DND-41 (cell line): ENCODE results near the gene NIPAL3.

ENCODE experiments used
- ATAC-seq: fragments of 200-7000 bp; cut with Tn5 transposase; 3 replicates; pipeline ENCODE4 v1.9.1; 2021; ENCODE audit warnings: low read depth; ENCODE audit not compliant: insufficient read depth
- DNase-seq: peaks from one replicate; pipeline ENCODE4 v3.0.0-alpha.2; 2020
- H2AFZ ChIP-seq: 2 replicates; pipeline ENCODE4 v1.6.0; 2012; ENCODE audit warnings: low read depth, low read length
- H3K27ac ChIP-seq: 2 replicates; pipeline ENCODE4 v1.5.1; 2012; ENCODE audit warnings: low read length, inconsistent platforms
- H3K27me3 ChIP-seq: fragments of 200-600 bp; sonication (generic); 2 replicates; pipeline ENCODE4 v1.6.0; 2012; ENCODE audit warnings: low read length, mild to moderate bottlenecking, inconsistent platforms; ENCODE audit not compliant: insufficient read depth, poor library complexity
- H3K36me3 ChIP-seq: 2 replicates; pipeline ENCODE4 v1.5.1; 2012; ENCODE audit warnings: low read length, inconsistent platforms; ENCODE audit not compliant: insufficient read depth
- H3K4me1 ChIP-seq: 2 replicates; pipeline ENCODE4 v1.5.1; 2012; ENCODE audit warnings: mild to moderate bottlenecking, low read length; ENCODE audit not compliant: insufficient read depth
- H3K4me2 ChIP-seq: 2 replicates; pipeline ENCODE4 v1.6.0; 2012; ENCODE audit warnings: mild to moderate bottlenecking, moderate library complexity, low read length, inconsistent platforms; ENCODE audit not compliant: insufficient read depth
- H3K4me3 ChIP-seq, 2 experiments: fragments of 200-600 bp in 1 of 2; shearing (Covaris generic) in 1 of 2; 2 replicates each; pipeline ENCODE4 v1.5.1; 2012 to 2016; ENCODE audit warnings: inconsistent platforms in 2 of 2, low read length in 2 of 2, mild to moderate bottlenecking in 2 of 2, low read depth in 1 of 2, moderate library complexity in 1 of 2
- H3K79me2 ChIP-seq: 2 replicates; pipeline ENCODE4 v1.6.0; 2012; ENCODE audit warnings: low read length, inconsistent platforms; ENCODE audit not compliant: insufficient read depth
- H3K9ac ChIP-seq: 2 replicates; pipeline ENCODE4 v1.6.0; 2012; ENCODE audit warnings: low read depth, mild to moderate bottlenecking, inconsistent platforms, low read length, moderate library complexity
- H3K9me3 ChIP-seq: 2 replicates; pipeline ENCODE4 v1.5.1; 2012; ENCODE audit warnings: low read length, moderate library complexity, mild to moderate bottlenecking, inconsistent platforms; ENCODE audit not compliant: insufficient read depth, severe bottlenecking
- H4K20me1 ChIP-seq: 2 replicates; pipeline ENCODE4 v1.6.0; 2012; ENCODE audit warnings: low read length; ENCODE audit not compliant: insufficient read depth
- EZH2 ChIP-seq: IDR thresholded peaks from 3 replicates; pipeline ENCODE4 v1.6.1; 2012; ENCODE audit warnings: borderline replicate concordance, low read depth, mild to moderate bottlenecking, moderate library complexity, low read length, inconsistent platforms; ENCODE audit not compliant: severe bottlenecking
- TF ChIP-seq, protein P1 (sequence below): IDR thresholded peaks from 2 replicates; pipeline ENCODE4 v1.5.1; 2012; ENCODE audit warnings: borderline replicate concordance, low read length, moderate library complexity, mild to moderate bottlenecking; ENCODE audit not compliant: poor library complexity, severe bottlenecking; ENCODE audit errors: extremely low read depth

Gene NIPAL3

DNA sequence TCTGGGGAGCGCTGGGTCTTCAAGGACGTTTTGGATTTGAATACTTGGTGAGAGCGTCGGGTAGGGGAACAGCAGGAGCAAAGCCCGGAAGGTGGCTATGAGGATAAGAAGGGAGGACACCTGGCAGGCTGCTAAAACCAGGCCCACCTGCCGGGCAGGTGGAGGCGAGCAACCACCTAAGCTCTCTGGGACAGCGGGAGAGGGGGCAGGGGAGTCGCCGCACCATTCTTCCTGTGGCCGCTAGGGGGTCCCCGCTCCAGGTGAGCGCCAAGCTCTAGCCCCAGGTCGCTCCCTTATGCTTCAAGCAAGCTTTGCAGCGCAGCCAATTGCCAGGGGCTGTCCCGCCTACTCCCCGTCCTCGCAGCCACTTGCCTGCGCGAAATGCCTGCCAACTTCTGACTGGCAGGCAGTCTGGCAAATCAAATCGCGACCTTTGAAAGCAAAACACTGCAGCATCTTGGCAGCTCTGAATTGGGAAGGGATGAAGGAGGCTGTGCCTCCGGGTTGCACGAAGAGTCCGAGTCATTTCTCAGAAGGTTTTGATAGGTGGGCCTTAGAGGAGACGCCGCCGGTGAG, at the start of gene NIPAL3:
NIPAL3 (plus strand) TSS at position 469 of the 576 bp plus-strand sequence. CDS start 3,746 bp downstream, outside the sequence.
- peak within 1 kb of the TSS; percentile 55 for H3K9ac ChIP-seq
- no peak for TF ChIP-seq EZH2
- TF ChIP-seq, protein P1, sequence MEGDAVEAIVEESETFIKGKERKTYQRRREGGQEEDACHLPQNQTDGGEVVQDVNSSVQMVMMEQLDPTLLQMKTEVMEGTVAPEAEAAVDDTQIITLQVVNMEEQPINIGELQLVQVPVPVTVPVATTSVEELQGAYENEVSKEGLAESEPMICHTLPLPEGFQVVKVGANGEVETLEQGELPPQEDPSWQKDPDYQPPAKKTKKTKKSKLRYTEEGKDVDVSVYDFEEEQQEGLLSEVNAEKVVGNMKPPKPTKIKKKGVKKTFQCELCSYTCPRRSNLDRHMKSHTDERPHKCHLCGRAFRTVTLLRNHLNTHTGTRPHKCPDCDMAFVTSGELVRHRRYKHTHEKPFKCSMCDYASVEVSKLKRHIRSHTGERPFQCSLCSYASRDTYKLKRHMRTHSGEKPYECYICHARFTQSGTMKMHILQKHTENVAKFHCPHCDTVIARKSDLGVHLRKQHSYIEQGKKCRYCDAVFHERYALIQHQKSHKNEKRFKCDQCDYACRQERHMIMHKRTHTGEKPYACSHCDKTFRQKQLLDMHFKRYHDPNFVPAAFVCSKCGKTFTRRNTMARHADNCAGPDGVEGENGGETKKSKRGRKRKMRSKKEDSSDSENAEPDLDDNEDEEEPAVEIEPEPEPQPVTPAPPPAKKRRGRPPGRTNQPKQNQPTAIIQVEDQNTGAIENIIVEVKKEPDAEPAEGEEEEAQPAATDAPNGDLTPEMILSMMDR: peak; percentile 88
- peak within 1 kb of the TSS; percentile 96 for H3K4me2 ChIP-seq
- H3K27ac ChIP-seq: peak within 1 kb of the TSS; percentile 58
- peaks cover 25% of the 10 kb centered on the region for H3K4me1 ChIP-seq
- peaks cover 3% of the 10 kb centered on the region; the same call in 1 of the 2 replicates for H3K79me2 ChIP-seq
- H3K4me3 ChIP-seq: peak within 1 kb of the TSS; percentile 64 to 91; a peak in 3 of 4 replicates
- peak within 1 kb of the TSS; percentile 96 for H2AFZ ChIP-seq
- ATAC-seq (peak; percentile 98), DNase-seq (peak; percentile 98)
- peaks cover 22% of the 10 kb centered on the region for H3K27me3 ChIP-seq
- H3K9me3 ChIP-seq: no peaks in the 10 kb centered on the region
- no peaks in the 10 kb centered on the region for H4K20me1 ChIP-seq
- H3K36me3 ChIP-seq: peaks cover 8% of the 10 kb centered on the region; the same call in 1 of the 2 replicates

DNA sequence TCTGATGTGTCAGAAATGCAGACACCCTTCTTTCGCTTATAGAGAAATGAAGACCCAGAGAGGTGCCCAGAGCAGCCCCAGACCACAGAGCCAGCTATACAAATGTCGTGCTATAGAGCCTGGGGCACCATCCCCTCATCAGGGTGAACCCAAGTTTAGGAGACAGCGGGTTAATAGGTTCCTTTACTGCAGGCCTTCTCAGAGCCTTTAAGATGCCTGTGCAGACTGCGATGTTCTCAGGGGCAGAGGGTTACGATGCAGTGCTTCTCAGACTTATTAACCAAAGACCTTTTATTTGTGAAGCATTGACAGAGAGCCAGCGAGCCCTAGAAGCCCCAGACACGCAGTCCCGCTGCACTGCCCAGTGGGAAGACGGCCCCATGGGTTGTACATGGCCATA, 48.9 kb upstream of the NIPAL3 start:
- H3K27me3 ChIP-seq: peaks cover 13% of the 10 kb centered on the region
- H3K4me2 ChIP-seq: no peak overlapping the region
- no peaks in the 10 kb centered on the region for H3K36me3 ChIP-seq
- TF ChIP-seq, protein P1: no peak
- TF ChIP-seq EZH2: no peak
- no peaks in the 10 kb centered on the region for H3K9me3 ChIP-seq
- no peak overlapping the region for H3K4me3 ChIP-seq
- no peaks in the 10 kb centered on the region for H3K4me1 ChIP-seq
- no peak overlapping the region for H2AFZ ChIP-seq
- H3K79me2 ChIP-seq: no peaks in the 10 kb centered on the region
- peaks cover 3% of the 10 kb centered on the region; the same call in 1 of the 2 replicates for H4K20me1 ChIP-seq
- ATAC-seq (no peak), DNase-seq (no peak)
- H3K9ac ChIP-seq: no peak overlapping the region
- no peak overlapping the region for H3K27ac ChIP-seq

DNA sequence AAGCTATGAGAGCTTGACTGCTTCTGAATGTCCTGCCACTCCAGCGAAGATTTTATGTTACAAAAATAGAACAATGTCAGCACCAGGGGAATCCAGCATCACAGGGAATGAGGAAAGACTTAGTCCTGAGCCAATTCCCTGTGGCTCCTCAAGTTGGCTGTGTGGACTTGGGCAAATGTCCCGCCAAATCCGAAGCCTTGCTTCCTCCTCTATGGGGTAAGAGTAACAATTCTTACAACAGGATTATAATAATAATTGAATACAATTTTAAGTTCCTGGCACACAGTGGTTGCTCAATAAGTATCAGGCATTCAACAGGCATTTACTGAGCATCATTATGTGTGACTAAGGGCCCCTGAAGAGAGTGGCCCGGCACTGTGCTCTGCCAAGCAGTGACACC, 46.4 kb upstream of the NIPAL3 start:
- Histone ChIP-seq H3K9ac (no peak overlapping the region), H3K4me2 (no peak overlapping the region), H3K27ac (no peak overlapping the region), H3K4me1 (no peaks in the 10 kb centered on the region), H4K20me1 (peaks cover 3% of the 10 kb centered on the region; the same call in 1 of the 2 replicates), H3K79me2 (no peaks in the 10 kb centered on the region), H3K36me3 (no peaks in the 10 kb centered on the region), H2AFZ (no peak overlapping the region), H3K4me3 (no peak overlapping the region), H3K9me3 (no peaks in the 10 kb centered on the region), H3K27me3 (peaks cover 11% of the 10 kb centered on the region)
- DNase-seq (no peak), ATAC-seq (no peak)
- TF ChIP-seq, protein P1: no peak
- TF ChIP-seq EZH2: no peak

DNA sequence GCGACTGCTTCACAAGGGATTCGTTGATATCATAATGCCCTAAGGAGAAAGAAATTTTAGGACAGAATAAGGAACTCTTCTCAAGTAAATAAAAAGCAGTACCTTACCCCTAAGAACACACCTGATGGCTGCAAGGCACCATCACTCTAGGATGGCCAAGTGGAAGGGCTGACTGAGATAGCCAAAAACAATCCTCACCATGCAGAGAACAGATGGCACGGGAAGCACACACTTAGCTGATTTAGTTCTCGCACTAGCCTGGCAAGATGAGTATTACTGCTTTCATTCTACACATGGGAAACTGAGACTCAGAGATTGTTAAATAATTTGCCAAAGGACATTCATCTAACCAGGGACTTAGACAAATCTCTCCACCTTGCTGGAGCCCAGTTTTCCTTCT, 45.8 kb upstream of the NIPAL3 start:
- no peak overlapping the region for H3K27ac ChIP-seq
- H3K4me3 ChIP-seq: no peak overlapping the region
- no peaks in the 10 kb centered on the region for H3K9me3 ChIP-seq

More for the DNA sequence above, 45.8 kb upstream of the NIPAL3 start:
- Histone ChIP-seq H3K4me1 (no peaks in the 10 kb centered on the region), H3K36me3 (no peaks in the 10 kb centered on the region), H4K20me1 (peaks cover 3% of the 10 kb centered on the region; the same call in 1 of the 2 replicates), H3K4me2 (no peak overlapping the region), H2AFZ (no peak overlapping the region), H3K9ac (no peak overlapping the region), H3K27me3 (peaks cover 10% of the 10 kb centered on the region), H3K79me2 (no peaks in the 10 kb centered on the region)
- ATAC-seq (no peak), DNase-seq (no peak)
- no peak for TF ChIP-seq EZH2
- TF ChIP-seq, protein P1: no peak
